GM12878 (cell line): ENCODE results near the gene YAF2.

Experiments
- CREB1 ChIP-seq: IDR thresholded peaks from 2 replicates; pipeline ENCODE4 v1.6.1; 2012; ENCODE audit warnings: low read depth, mild to moderate bottlenecking, inconsistent platforms
- CREM ChIP-seq: IDR thresholded peaks from 2 replicates; pipeline ENCODE4 v1.6.1; 2014; ENCODE audit warnings: antibody characterized with exemption, low read depth
- CTCF ChIP-seq, 3 experiments: IDR thresholded peaks in 2 of 3; conservative IDR thresholded peaks in 1 of 3; 2 replicates each; pipeline ENCODE4 v1.5.1; 2011; ENCODE audit warnings: low read depth in 3 of 3, low read length in 3 of 3, mild to moderate bottlenecking in 3 of 3, control low read depth in 2 of 3, moderate library complexity in 2 of 3, inconsistent platforms in 1 of 3, mixed read lengths in 1 of 3; ENCODE audit not compliant: control insufficient read depth in 2 of 3, insufficient read depth in 1 of 3; ENCODE audit errors: extremely low read depth in 1 of 3
- EP300 ChIP-seq, 2 experiments: fragments of 150-350 bp in 1 of 2; IDR thresholded peaks; 2 replicates each; pipeline ENCODE4 v1.6.1; 2011 to 2012; ENCODE audit warnings: low read depth in 2 of 2, low read length in 2 of 2, borderline replicate concordance in 1 of 2, improper control_type of control experiment in 1 of 2, inconsistent platforms in 1 of 2; ENCODE audit not compliant: control insufficient read depth in 1 of 2
- ETV6 ChIP-seq, 2 experiments: fragments of 450-650 bp in 1 of 2; IDR thresholded peaks in 1 of 2; conservative IDR thresholded peaks in 1 of 2; 2 replicates each; pipeline ENCODE4 v1.6.1; 2014; ENCODE audit warnings: antibody characterized with exemption in 1 of 2, borderline replicate concordance in 1 of 2, low read depth in 1 of 2, mild to moderate bottlenecking in 1 of 2, moderate library complexity in 1 of 2
- FOXM1 ChIP-seq: IDR thresholded peaks from 2 replicates; pipeline ENCODE4 v1.6.1; 2012; ENCODE audit warnings: low read depth, mild to moderate bottlenecking, inconsistent platforms, low read length, moderate library complexity
- MTA2 ChIP-seq: fragments of 450-650 bp; IDR thresholded peaks from 2 replicates; pipeline ENCODE4 v1.6.1; 2016; ENCODE audit warnings: low read depth, mild to moderate bottlenecking, moderate library complexity
- POLR2A ChIP-seq: IDR thresholded peaks from 2 replicates; pipeline ENCODE4 v1.6.1; 2011; ENCODE audit warnings: low read depth, mild to moderate bottlenecking, low read length
- RAD21 ChIP-seq: IDR thresholded peaks from 2 replicates; pipeline ENCODE4 v1.6.1; 2011; ENCODE audit warnings: mild to moderate bottlenecking, low read depth, low read length, moderate library complexity; ENCODE audit not compliant: insufficient read depth
- RBBP5 ChIP-seq: fragments of 200-600 bp; sonication (generic); conservative IDR thresholded peaks from 2 replicates; pipeline ENCODE4 v1.6.1; 2016
- REST ChIP-seq: IDR thresholded peaks from 2 replicates; pipeline ENCODE4 v1.6.1; 2012; ENCODE audit warnings: mild to moderate bottlenecking, low read depth, low read length
- SUZ12 ChIP-seq: fragments of 200-600 bp; sonication (generic); IDR thresholded peaks from one replicate; pipeline ENCODE4 v1.6.1; 2018; ENCODE audit warnings: antibody characterized with exemption, mild to moderate bottlenecking; ENCODE audit not compliant: unreplicated experiment
- TAF1 ChIP-seq: IDR thresholded peaks from 2 replicates; pipeline ENCODE4 v1.6.1; 2011; ENCODE audit warnings: mild to moderate bottlenecking, low read depth, low read length, borderline replicate concordance
- ZNF217 ChIP-seq: fragments of 450-650 bp; IDR thresholded peaks from 2 replicates; pipeline ENCODE4 v1.6.1; 2017; ENCODE audit warnings: antibody characterized with exemption, mild to moderate bottlenecking

GRCh38 chr12:42284157-42284556 lies 46.1 kb upstream of the YAF2 start:
- TF ChIP-seq ETV6 (conservative IDR thresholded peaks at IDR 0.05 in 1 of 2, IDR thresholded peaks at IDR 0.05 in 1 of 2; ENCODE audit: borderline replicate concordance in 1 of 2, low read depth in 1 of 2) (no peak), RAD21 (0 out of 2 replicates have a peak, but pooled peaks have one; percentile 1), TAF1 (no peak), POLR2A (no peak), CREB1 (no peak), SUZ12 (no peak), REST (no peak), CREM (no peak), FOXM1 (no peak), CTCF (IDR thresholded peaks at IDR 0.05 in 2 of 3, conservative IDR thresholded peaks at IDR 0.05 in 1 of 3; ENCODE audit: control insufficient read depth in 2 of 3, extremely low read depth in 1 of 3, insufficient read depth in 1 of 3, low read depth in 3 of 3, low read length in 3 of 3) (peak in 1 of 3 experiments; percentile 3; a peak in 1 of 6 replicates), MTA2 (no peak), ZNF217 (no peak), RBBP5 (no peak), EP300 (IDR thresholded peaks at IDR 0.05; ENCODE audit: borderline replicate concordance in 1 of 2, control insufficient read depth in 1 of 2, low read depth in 2 of 2, low read length in 2 of 2) (0 out of 4 replicates have a peak, but pooled peaks of 1 of the 2 experiments have one; percentile 12)
